ENCODE results near the gene ZNF385D. TPM values are rescaled to one million over a fixed set of nuclear protein-coding genes. Genes with fewer than 3 reads are reported as not detected.
A peak's percentile ranks its signal among the peaks of the same experiment; 100 is the strongest.

Gene ZNF385D
- total RNA-seq, 1 donor from 2014 or later = 0.43 TPM

DNA sequence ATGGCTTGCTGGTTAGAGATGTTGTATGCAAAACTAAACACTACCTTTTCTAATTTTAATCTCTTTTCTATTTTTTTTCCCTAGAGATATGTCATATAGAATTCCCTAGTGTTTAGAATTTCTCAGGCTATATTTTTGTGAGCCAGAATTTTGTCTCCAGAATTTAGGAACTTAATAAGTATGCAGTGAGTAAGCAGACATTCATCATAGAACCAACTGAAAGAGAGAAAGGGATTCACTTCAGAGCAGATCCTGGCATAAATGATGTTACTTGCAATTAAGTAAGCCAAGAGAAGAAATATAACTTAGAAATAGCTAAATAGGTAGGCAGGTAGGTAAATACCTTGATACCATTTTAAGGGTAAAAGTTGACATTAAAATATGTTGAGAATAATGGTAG is 288.9 kb downstream of the ZNF385D start:
- DNase-seq (ENCODE audit: extremely low spot score, unreplicated experiment) = no peak

DNA sequence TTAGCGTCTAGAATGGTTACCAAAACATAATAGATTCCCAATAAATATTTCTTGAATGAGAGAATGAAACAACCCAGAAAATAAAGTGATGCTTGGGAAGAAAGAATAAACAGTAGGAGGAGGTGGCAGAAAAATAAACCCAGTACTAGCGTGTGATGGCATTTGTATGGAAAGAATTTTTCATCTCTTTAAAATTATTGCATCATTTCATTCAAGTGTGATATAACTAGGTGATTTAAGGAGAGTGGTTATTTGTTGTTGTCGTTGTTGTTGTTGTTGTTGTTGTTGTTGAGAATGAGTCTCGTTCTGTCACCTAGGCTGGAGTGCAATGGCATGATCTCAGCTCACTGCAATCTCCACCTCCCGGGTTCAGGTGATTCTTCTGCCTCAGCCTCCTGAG is 293.9 kb downstream of the ZNF385D start:
- no peak for DNase-seq (ENCODE audit: extremely low spot score, unreplicated experiment)
- Mint-ChIP-seq H3K27me3 (ENCODE audit: unreplicated experiment) (no peaks in the 10 kb centered on the region), H3K4me3 (ENCODE audit: unreplicated experiment) (no peak overlapping the region), H3K9me3 (ENCODE audit: unreplicated experiment) (peaks cover 7% of the 10 kb centered on the region), H3K4me1 (ENCODE audit: unreplicated experiment) (no peaks in the 10 kb centered on the region), H3K36me3 (ENCODE audit: unreplicated experiment) (no peaks in the 10 kb centered on the region), H3K27ac (ENCODE audit: unreplicated experiment) (no peak overlapping the region)
- TF ChIP-seq, protein P1, sequence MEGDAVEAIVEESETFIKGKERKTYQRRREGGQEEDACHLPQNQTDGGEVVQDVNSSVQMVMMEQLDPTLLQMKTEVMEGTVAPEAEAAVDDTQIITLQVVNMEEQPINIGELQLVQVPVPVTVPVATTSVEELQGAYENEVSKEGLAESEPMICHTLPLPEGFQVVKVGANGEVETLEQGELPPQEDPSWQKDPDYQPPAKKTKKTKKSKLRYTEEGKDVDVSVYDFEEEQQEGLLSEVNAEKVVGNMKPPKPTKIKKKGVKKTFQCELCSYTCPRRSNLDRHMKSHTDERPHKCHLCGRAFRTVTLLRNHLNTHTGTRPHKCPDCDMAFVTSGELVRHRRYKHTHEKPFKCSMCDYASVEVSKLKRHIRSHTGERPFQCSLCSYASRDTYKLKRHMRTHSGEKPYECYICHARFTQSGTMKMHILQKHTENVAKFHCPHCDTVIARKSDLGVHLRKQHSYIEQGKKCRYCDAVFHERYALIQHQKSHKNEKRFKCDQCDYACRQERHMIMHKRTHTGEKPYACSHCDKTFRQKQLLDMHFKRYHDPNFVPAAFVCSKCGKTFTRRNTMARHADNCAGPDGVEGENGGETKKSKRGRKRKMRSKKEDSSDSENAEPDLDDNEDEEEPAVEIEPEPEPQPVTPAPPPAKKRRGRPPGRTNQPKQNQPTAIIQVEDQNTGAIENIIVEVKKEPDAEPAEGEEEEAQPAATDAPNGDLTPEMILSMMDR (IDR thresholded peaks at IDR 0.05) = no peak

More for the DNA sequence above, 288.9 kb downstream of the ZNF385D start:
- no peaks in the 10 kb centered on the region for H3K27me3 Mint-ChIP-seq (ENCODE audit: unreplicated experiment)
- H3K9me3 Mint-ChIP-seq (ENCODE audit: unreplicated experiment) = no peaks in the 10 kb centered on the region
- no peak overlapping the region for H3K4me3 Mint-ChIP-seq (ENCODE audit: unreplicated experiment)
- TF ChIP-seq, protein P1 (IDR thresholded peaks at IDR 0.05) = no peak
- no peak overlapping the region for H3K27ac Mint-ChIP-seq (ENCODE audit: unreplicated experiment)
- H3K36me3 Mint-ChIP-seq (ENCODE audit: unreplicated experiment) = no peaks in the 10 kb centered on the region
- H3K4me1 Mint-ChIP-seq (ENCODE audit: unreplicated experiment) = no peaks in the 10 kb centered on the region

DNA sequence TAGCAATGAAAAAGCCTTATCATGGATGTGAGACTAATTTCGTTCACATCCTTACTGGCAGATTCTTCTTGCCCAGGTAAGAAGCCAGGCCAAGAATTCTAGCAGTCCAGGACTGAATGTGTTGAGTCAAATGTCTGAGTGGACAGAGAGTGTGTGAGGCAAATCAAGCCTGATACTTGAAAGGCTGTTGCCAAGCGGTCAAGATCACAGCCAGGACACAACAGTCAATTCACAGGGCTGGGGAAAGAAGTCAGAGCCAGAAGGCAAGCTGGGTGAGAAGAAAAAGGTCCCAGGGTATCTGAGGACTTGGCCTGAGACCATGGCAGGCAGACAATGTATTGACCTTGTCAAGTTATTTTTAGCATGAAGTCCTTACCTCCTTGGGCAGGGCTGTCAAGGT is 301.3 kb downstream of the ZNF385D start:
- Mint-ChIP-seq H3K27me3 (ENCODE audit: unreplicated experiment) (no peaks in the 10 kb centered on the region), H3K4me1 (ENCODE audit: unreplicated experiment) (peaks cover 24% of the 10 kb centered on the region), H3K9me3 (ENCODE audit: unreplicated experiment) (peaks cover 7% of the 10 kb centered on the region), H3K27ac (ENCODE audit: unreplicated experiment) (no peak overlapping the region), H3K4me3 (ENCODE audit: unreplicated experiment) (no peak overlapping the region), H3K36me3 (ENCODE audit: unreplicated experiment) (no peaks in the 10 kb centered on the region)
- TF ChIP-seq, protein P1 (IDR thresholded peaks at IDR 0.05) = no peak
- no peak for DNase-seq (ENCODE audit: extremely low spot score, unreplicated experiment)

DNA sequence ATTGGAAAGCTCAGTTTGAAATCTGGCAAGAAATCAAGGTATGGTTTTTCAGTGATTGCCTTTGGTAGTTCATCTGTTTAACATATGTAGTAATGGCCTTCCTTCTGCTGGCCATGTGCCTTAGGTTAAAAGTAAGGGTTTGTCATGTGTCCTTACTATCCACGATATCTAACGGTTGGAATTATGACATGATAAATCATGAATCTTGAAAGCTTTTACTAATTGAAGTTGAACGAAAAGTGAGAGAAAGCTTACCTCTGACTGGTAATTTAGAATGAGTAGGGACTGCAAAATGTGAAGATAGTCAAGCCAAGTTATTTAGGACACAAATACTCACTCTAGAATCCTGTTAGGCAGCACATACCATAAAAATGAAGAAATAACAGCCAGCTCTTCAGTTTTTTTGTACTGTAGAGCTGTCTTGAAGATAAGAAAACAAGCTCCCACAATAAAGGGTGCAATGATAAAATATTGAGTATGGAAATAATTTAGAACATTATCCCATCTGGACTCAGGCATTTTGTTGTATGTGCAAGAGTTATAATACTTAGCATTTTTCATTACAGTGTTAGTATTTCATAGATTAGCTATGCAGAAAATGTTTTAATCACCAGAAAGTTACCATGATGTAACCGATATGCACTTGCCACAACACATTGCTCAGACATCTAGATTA is 303.4 kb downstream of the ZNF385D start:
- no peak for DNase-seq (ENCODE audit: extremely low spot score, unreplicated experiment)
- no peaks in the 10 kb centered on the region for H3K36me3 Mint-ChIP-seq (ENCODE audit: unreplicated experiment)
- H3K27me3 Mint-ChIP-seq (ENCODE audit: unreplicated experiment) = no peaks in the 10 kb centered on the region
- H3K9me3 Mint-ChIP-seq (ENCODE audit: unreplicated experiment) = peaks cover under 1% of the 10 kb centered on the region
- peaks cover 24% of the 10 kb centered on the region for H3K4me1 Mint-ChIP-seq (ENCODE audit: unreplicated experiment)
- TF ChIP-seq, protein P1 (IDR thresholded peaks at IDR 0.05) = no peak
- peak overlapping the region; percentile 11 for H3K27ac Mint-ChIP-seq (ENCODE audit: unreplicated experiment)
- no peak overlapping the region for H3K4me3 Mint-ChIP-seq (ENCODE audit: unreplicated experiment)

DNA sequence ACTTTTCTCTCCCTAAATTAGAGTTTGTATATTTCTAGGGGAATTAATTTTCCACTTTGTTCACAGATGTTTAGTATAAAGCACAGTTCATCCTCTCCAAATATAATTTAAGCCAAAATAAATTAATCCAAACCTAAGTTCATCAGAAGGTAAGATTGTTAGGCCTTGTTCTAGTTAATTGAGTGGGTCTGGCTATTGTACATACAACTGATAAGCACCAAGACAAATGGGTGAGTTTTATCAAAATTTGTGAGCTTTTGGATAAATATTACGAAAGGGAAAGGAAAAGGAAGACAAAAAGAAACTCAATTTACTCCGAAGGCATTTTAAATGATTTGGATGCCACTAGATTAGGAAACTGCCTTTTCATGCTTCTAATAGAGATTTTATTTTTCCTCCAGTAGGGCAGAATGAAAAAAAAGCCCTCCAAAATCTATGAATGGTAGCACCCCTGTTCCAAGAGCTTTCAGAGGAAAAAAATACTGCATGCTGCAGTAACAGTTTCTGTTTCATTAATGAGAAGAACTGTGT is 304.0 kb downstream of the ZNF385D start:
- Mint-ChIP-seq H3K9me3 (ENCODE audit: unreplicated experiment) (no peaks in the 10 kb centered on the region), H3K4me3 (ENCODE audit: unreplicated experiment) (no peak overlapping the region), H3K36me3 (ENCODE audit: unreplicated experiment) (no peaks in the 10 kb centered on the region), H3K27ac (ENCODE audit: unreplicated experiment) (no peak overlapping the region), H3K27me3 (ENCODE audit: unreplicated experiment) (no peaks in the 10 kb centered on the region), H3K4me1 (ENCODE audit: unreplicated experiment) (peaks cover 24% of the 10 kb centered on the region)
- no peak for DNase-seq (ENCODE audit: extremely low spot score, unreplicated experiment)
- TF ChIP-seq, protein P1 (IDR thresholded peaks at IDR 0.05) = no peak

Measured in osteocyte (in vitro differentiated cells).